ENCODE data around the gene CPXM2.

Gene CPXM2

GRCh38 chr10:123726836-123727235 lies 164.8 kb downstream of the CPXM2 start:
- DNase-seq: no peak

DNA sequence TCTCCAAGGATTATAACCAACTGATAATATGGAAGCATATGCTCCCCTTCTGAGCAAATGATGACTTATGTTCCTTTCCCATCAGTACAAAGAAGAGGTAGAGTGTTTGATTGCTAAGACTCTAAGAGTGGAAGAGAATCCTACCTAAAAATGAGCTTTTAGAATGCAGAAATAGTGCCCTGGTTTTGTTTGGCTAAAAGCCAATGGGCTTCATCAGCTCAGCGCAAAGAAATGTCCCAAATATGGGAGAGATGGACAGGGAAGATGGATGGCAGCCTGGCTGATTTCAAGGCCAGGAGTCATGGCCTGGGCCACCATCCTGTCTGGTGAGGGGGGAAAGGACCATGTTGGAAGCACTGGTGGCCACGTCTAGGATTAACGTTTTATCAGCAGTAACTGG lies 165.2 kb downstream of the CPXM2 start:
- DNase-seq: no peak

- no peak for DNase-seq
Measured at GRCh38 chr10:123724747-123725146, 166.9 kb downstream of the CPXM2 start.

DNA sequence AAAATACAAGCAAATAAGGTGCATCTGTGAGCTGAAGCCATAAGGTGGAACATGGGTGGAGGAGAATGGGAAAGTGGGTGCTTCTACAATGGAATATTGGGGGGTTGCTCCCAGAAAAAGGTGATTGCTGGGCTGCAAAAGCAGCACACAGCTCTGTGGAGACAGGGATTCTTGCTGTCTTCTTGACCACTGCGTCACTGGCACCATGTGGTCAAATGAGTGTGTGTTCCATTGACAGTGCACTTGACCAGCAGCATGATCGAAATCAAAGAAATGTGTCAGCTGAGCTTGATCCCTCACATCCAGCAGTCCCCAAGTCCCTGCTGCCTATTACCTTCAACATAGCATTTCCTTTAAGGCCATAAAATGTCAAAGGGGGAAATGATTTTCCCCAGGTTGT lies 169.3 kb downstream of the CPXM2 start:
- DNase-seq: no peak

GRCh38 chr10:123721441-123722049 lies 170.1 kb downstream of the CPXM2 start:
- no peak for DNase-seq

DNA sequence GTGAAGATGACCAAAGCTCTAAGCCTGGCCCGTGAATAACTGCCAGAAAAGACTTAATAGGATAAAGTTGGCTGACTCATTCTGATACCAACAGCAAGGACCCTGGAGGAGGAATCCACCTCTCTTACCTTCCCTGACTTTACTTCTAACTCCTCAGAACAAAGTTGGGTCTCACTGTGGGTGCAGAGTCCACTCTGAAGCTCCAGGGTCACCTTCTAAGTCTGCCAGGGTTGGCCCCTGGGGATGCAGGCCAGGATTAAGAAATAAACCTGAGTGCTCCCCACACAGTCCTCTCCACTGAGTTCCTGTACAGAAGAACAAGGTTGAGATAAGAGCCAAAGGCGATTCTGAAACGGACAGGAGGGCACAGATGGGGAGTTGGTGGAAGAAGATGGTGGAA lies 171.1 kb downstream of the CPXM2 start:
- DNase-seq: no peak

- no peak for DNase-seq
Measured at GRCh38 chr10:123718544-123719060, 173.0 kb downstream of the CPXM2 start.

- no peak for DNase-seq
Measured at GRCh38 chr10:123717336-123717735, 174.3 kb downstream of the CPXM2 start.

GRCh38 chr10:123715546-123715945 lies 176.1 kb downstream of the CPXM2 start:
- DNase-seq: no peak

DNA sequence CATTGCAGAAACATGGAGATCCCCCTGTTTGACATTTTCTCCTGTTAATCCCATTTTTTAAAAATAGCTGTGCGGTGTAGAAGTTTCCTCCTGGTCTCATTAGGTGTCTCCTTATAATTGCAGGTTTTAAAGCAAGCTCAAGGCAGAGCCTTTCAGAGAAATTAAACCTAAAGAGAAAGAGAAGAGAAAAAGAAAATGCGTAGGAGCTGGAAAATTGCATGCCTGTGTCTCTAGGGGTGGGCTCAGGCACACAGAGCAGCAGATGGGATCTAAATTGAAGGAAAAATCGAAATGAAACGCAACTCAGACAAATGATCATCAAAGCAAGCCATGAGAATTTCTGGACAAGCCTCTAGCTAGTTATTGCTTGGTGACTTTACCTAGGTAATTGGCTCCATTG lies 185.4 kb downstream of the CPXM2 start:
- no peak for DNase-seq

GRCh38 chr10:123704812-123705211 lies 186.8 kb downstream of the CPXM2 start:
- DNase-seq: no peak

GRCh38 chr10:123704076-123704475 lies 187.5 kb downstream of the CPXM2 start:
- no peak for DNase-seq

DNA sequence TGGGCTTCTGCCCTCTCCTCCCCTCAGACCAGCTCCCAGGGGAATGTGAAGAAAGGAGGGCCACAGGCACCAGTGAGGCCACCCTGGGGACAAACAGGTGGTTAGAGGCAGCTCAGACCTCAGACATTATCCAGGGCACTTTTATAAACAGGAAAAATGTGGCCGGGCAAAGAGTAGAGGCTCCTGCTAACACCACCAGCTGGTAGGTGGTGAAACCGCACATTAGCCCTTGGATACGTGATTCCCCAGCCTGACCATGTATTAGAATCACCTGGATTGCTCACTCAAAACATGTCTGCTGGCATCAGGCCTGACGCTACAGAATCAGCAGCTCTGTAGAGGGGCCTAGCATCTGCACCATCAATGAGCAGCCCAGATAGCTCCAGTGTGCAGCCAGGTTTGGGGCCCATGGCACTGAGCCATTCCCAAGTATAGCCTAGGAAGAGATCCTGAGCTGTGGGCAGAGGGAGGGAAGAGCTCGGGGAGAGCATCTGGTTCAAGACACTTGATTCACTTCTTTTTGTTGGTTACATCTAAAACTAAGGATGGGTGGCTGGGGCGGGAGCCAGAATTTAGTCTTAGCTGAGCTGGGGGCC lies 188.3 kb downstream of the CPXM2 start:
- no peak for DNase-seq
